Superior temporal gyrus (tissue), 1 donor: ENCODE results near the gene NEU4.

Source experiments
- DNase-seq: peaks from one replicate; pipeline ENCODE4 v3.0.0-alpha.2; 2016; ENCODE audit errors: extremely low spot score

Gene NEU4

DNA sequence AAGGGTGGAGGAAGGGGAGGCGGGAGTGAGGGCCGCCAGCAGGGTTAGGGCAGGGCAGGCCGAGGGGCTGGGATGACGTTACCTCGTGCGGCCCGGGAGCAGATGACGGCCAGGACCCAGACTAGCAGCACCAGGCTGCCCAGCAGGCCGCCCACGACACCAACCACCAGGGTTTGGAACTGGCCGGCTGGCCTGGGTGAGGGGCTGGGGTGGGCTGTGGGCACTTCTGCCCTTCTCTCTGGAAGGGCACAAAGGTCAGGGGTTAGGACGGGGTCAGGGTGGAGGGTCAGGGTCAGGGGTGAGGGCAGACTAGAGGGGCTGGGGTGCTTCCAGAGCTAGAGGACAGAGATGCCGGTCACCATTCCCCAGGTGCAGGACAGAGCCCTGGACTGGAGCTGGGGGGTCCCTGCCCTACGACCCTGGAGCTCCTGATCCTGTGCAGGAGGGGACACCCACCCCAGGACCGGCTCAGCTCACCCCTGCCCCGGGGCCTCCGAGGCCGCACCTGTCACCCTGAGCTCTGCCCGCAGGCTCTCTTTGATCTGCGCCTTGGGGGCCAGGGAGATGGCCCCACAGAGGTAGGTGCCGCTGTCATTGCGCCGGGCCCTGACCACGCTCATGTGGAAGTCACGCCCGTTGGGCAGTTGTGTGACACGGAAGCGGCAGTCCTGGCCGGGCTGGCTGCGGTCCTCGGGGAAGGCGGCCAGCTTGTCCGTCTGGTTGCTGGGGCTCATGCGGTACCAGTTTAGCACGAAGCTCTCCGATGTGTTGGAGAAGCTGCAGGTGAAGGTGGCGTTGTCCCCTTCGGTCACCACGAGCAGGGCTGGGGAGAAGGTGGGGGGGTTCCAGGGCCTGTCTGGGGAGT is 43.4 kb downstream of the NEU4 start:
- no peak for DNase-seq

- DNase-seq: no peak
Observed at GRCh38 chr2:241852981-241853631, 44.1 kb downstream of the NEU4 start.

- no peak for DNase-seq
Observed at GRCh38 chr2:241853651-241854341, 44.8 kb downstream of the NEU4 start.

DNA sequence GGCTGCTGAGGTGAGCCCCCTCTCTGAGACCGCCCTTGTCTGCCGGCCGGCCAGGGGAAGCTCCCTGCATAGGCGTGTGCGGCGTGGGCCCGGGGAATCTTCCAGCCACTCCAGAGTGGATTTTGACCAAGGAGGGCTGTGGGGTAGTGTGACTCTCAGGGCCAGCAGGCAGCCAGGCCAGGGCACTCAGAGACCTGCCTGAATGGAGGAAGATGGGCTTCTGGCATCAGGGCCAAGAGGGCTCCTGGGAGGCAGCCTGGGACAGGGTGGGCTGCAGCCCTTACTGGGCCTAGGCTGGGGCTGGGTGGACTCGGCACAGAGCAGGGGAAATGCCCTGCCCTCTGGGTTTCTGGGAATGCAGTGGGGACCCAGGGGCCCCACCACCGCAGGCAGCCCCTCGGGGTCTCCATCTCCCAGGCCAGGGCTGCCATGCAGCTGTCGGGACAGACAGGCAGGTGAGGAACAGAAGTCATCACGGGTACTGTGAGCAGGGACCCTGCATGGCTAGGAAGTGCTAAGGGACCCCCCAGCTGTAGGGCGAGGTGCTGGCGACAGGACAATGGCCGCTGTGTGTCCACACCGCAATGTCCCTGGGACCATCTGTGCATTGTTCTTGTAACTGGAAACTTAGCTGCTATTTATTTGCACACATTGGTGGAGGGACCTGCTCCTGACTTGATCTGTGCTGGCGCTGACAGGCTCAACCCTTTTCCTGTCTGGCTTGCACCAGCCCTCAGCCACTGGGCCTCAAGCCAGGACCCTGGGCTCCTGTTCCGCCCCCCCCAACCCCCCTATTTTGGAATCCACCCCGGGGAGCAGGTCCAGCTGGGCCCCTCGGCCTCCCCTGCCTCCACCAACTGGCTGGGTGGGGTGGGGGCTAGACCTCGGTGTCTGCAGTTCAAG is 45.6 kb downstream of the NEU4 start:
- DNase-seq: no peak

GRCh38 chr2:241855245-241855887 is 46.4 kb downstream of the NEU4 start:
- DNase-seq: no peak

GRCh38 chr2:241855888-241856422 is 47.0 kb downstream of the NEU4 start:
- DNase-seq: no peak

GRCh38 chr2:241857041-241857541 is 48.1 kb downstream of the NEU4 start:
- no peak for DNase-seq

DNA sequence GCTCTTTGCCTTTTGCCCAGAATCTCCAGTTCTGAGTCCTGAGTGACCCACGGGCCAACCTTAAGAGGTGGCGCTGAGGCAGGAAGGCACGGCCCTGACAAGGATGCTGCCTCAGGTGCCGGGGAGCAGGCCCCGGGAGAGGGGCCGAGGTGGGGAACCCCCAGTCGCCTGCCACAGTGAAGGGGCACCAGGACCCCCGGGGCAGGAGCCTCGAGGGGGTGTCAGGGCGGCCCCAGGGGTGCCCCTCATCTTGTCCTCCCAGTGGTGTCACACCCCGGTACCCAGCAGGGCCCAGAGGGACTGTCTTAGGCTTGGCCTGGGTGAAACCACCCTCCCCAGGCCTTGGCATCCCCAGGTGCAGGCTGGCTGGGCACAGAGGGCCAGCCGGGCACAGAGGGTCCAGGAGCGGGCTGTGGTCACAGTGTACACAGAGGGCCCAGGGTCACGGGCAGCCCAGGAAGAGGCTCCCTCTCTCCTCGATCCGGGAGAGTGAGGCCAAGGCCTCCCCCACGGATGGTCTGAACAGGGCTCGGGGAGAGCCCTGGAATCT is 48.7 kb downstream of the NEU4 start:
- no peak for DNase-seq

DNA sequence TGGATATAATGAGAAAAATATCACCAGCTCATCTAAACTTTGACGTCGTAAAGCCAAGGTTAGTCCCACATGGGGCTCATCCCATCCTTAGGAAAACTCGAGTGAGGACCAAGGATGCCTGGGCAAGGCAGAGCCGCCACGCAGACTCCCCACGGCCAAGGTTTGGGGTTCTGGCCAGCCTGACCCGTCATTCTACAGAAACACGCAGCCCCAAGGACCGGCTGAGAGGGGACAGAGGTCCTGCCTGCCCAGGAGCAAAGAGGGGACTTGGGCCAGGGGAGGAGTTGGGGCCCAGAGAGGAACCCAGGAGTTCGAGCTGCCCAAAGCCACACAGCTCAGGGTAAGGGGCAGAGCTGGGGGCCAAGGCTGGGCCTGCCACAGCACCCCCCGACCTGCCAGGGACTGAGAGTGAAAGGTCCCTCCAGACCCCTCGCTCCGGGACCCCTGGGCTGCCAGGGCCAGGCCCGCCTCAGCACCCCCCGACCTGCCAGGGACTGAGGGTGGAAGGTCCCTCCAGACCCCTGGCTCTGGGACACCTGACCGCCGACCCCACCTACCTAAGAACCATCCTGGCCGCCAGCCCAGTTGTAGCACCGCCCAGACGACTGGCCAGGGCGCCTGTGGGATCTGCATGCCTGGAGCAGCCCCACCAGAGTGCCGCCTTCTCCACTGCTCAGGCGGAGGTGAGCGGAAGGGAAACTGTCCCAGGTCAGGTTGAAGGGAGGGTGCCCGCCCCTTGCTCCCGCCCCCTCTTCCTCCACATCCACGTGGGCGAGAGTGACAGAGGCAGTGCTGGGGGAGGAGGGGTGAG is 49.4 kb downstream of the NEU4 start, which contains the start of gene PDCD1:
PDCD1 (minus strand) TSS at position 689 of the 811 bp plus-strand sequence; CDS start at position 633, 56 bp downstream.
- no peak for DNase-seq

DNA sequence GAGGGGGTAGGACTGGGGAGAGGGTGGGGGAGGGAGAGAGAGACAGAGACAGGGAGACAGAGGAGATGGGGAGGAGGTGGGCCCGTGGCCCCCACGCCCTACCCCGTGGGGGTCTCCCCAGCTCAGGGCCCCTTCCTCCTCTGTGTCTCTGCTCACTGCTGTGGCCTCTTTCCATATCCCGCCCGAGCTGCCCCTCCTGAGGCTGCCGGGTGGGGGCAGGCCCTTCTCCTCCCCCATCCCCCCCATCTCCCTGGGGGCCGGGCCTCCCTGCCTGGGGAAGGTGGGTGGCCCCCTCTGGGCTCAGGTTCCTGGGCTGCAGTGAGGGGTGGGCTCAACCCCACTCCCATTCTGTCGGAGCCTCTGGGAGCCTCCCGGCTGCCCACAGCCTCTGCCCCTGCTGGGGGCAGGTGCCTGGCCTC is 50.0 kb downstream of the NEU4 start:
- no peak for DNase-seq

DNA sequence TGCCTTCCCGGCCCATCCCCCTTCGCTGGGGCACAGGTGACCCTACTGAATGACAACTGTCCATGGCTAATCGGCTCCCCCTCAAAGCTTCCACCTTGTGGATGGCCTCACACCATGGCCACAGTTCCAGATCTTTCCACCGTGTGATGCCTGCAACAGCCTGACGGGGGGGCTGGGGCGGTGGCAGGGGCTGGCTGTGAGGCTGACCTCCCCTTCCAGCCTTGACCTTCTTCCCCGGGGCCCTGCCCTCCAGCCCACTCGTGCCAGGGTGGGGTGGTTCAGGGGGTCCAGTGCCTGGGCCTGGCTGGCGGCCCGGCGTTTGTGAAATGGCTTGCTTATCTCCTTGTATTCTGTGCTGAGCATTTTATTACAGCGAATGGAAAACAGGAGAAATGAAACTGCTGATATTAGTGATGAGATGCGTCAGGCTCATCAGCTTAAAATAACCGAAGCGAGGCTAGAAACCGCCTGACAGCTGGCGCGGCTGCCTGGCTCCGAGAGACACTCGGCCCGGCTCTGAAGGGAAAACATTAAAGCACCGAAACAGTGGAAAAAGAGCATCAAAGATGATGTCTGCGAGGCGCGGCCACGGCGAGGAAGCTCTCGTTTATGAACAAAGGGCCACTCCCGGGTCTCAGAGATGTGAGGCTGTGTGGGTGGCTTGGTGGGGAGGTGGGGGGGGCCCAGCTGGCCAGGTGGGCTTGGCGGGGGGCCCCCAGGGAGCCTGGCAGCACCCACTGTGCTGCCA is 50.6 kb downstream of the NEU4 start:
- no peak for DNase-seq

DNA sequence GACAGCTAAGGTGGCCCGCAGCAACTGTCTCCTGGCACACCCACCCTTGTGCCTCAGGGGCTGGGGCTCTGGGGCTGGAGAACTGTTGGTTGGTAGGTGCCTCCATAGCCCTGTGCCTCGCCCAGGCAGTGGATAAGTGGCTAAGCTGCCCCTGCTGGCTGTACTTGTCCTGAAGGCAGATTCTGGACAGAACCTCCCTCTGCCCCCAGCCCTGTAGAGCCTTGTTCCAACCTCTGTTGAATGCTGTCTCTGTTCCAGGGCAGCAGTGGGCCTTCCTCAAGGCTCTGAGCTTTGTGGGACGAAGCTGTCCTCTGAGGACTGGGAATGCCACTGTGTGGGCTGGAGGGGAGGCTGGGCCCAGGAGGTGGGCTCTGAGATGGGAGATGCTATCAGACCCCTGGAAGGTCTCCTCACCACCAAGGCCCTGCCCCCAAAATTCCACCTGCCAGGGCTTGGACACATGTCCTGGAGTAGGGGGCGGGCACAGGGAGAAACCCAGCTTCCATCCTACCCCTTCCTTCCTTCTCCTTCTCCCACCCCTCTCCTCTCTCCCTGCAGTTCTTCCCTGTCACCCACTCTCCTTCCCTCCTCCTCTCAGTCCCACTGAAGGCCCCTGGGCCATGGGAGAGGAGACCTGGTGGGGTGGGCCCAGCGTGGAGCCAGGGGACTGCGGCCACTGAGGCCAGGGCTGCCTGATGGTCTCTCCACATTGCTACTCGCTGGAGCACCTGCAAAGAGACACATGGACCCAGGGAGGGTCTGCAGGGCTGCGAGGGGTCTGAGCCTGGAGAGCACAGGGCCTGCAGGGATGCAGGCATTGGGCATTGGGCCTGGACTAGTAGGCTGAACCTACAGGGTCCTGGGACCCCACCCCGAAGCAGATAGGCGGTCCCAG is 51.4 kb downstream of the NEU4 start:
- DNase-seq: no peak

DNA sequence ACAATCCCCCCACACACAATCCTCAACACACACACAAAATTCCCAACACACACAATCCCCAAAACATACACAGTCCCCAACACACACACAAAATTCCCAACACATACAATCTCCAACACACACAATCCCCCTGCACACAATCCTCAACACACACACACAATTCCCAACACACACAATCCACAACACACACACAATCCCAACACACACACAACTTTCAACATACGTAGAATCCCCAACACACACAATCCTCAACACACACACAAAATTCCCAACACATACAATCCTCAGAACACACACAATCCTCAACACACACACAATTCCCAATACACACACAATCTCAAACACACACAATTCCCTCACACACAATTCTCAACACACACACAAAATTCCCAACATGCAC is 52.3 kb downstream of the NEU4 start:
- DNase-seq: no peak

DNA sequence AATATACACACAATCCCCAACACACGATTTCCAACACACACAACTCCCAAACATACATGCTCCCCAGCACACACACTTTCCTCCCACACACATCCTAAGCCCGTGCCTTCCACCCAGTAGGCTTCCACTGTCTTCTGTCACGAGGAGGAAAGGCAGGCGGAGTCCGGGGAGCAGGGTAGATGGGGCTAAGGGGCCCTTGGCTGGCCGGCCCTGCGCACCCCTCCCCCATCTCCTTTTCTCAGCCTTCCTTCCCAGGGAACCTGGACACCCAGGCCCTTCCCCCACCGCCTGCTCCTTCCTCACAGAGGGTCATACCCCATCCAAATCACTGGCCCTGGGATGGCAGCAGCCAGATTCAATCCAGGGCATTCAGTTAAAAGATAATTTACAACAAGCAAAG is 53.1 kb downstream of the NEU4 start:
- DNase-seq: no peak

- no peak for DNase-seq
Observed at GRCh38 chr2:241862775-241863535, 54.0 kb downstream of the NEU4 start.

GRCh38 chr2:241863536-241863954 is 54.6 kb downstream of the NEU4 start:
- no peak for DNase-seq
